ENCODE results near the gene SCAF11. TPM values are rescaled to one million over a fixed set of nuclear protein-coding genes. Genes with fewer than 3 reads are reported as not detected.

SCAF11 gene

GRCh38 chr12:45872446-45872845, 117.9 kb downstream of the SCAF11 start:
- WGBS, 2 donors (ENCODE audit: extremely low coverage in 2 of 2, insufficient read length in 2 of 2, insufficient replicate concordance in 1 of 2): no CpG with 5 or more reads among the region's 7 CpGs
- peaks cover 14 to 93% of the 10 kb centered on the region in 2 donors for H3K36me3 ChIP-seq (replicated peaks in 1 of 2; ENCODE audit: control insufficient read depth in 2 of 2, insufficient read depth in 2 of 2, low read length in 2 of 2)
- H2BK5ac ChIP-seq (ENCODE audit: low read length): no peak overlapping the region

More at GRCh38 chr12:45872446-45872845, 117.9 kb downstream of the SCAF11 start:
- peaks cover 2 to 37% of the 10 kb centered on the region in 2 donors for H3K9me3 ChIP-seq (replicated peaks in 1 of 2; ENCODE audit: control insufficient read depth in 2 of 2, insufficient read depth in 1 of 2, low read depth in 1 of 2, low read length in 2 of 2)
- no peaks in the 10 kb centered on the region for H3K79me1 ChIP-seq (ENCODE audit: low read depth, low read length)
- no peak overlapping the region for H3K18ac ChIP-seq (ENCODE audit: low read length)
- no peak overlapping the region for H3K4me3 ChIP-seq (ENCODE audit: low read length in 2 of 2)
- H2BK12ac ChIP-seq (ENCODE audit: low read length): no peak overlapping the region
- H4K8ac ChIP-seq (ENCODE audit: low read depth, low read length): no peak overlapping the region
- DNase-seq (ENCODE audit: low spot score): no peak
- H3K4ac ChIP-seq (ENCODE audit: low read length): no peak overlapping the region
- no peak overlapping the region for H2AFZ ChIP-seq (ENCODE audit: low read length)
- H3K14ac ChIP-seq (ENCODE audit: low read length): no peak overlapping the region
- H3K23ac ChIP-seq (ENCODE audit: low read depth, low read length, poor library complexity): no peak overlapping the region
- no peak overlapping the region for H2BK120ac ChIP-seq (ENCODE audit: low read depth, low read length)
- no peaks in the 10 kb centered on the region for H3K4me1 ChIP-seq (ENCODE audit: control insufficient read depth in 2 of 2, insufficient read depth in 1 of 2, low read depth in 1 of 2, low read length in 2 of 2)
- no peak overlapping the region for H3K9ac ChIP-seq (ENCODE audit: low read depth, low read length, poor library complexity)
- H3K27me3 ChIP-seq (ENCODE audit: control insufficient read depth in 3 of 3, insufficient read depth in 3 of 3, low read depth in 1 of 3, low read length in 3 of 3): no peaks in the 10 kb centered on the region
- H2AK5ac ChIP-seq (ENCODE audit: low read depth, low read length): no peak overlapping the region
- H3K27ac ChIP-seq (replicated peaks; ENCODE audit: low read length): no peak overlapping the region
- H2BK15ac ChIP-seq (ENCODE audit: low read length): no peak overlapping the region
- H4K91ac ChIP-seq (ENCODE audit: low read depth, low read length, poor library complexity): no peak overlapping the region
- H3K4me2 ChIP-seq (ENCODE audit: insufficient read depth, low read length, poor library complexity, severe bottlenecking): no peak overlapping the region

Small RNA genes lying within 50 kb of the gene (small RNA-seq; reads per million reads assigned to genes)
- gene RN7SL246P (ENCODE audit: insufficient read depth): not detected
